HEK293 (cell line): Measurements from ENCODE around the gene TK1.
A peak's percentile ranks its signal among the peaks of the same experiment; 100 is the strongest.

Experiments
- CTCF ChIA-PET: fragments of 350-600 bp; formaldehyde crosslinking; extraction: SDS; loops from one replicate; lab custom pipeline; 2021; ENCODE audit warnings: antibody characterized with exemption; lab: Yijun Ruan, JAX
- POLR2A ChIA-PET: fragments of 300-600 bp; formaldehyde crosslinking; extraction: SDS; loops from one replicate; lab custom pipeline; 2020; ENCODE audit warnings: antibody characterized with exemption, inconsistent platforms; lab: Yijun Ruan, JAX
- H3K27ac ChIP-seq: fragments of 200-500 bp; sonication (Bioruptor generic); 2 replicates; pipeline ENCODE4 v1.5.1; 2014; ENCODE audit warnings: low read depth, low read length, control low read depth, inconsistent platforms; ENCODE audit errors: extremely low read depth
- H3K36me3 ChIP-seq, 2 experiments: fragments of 200-500 bp in 1 of 2; sonication (Bioruptor generic) in 1 of 2; 1 replicate in 1 of 2; 2 replicates in 1 of 2; pipeline ENCODE4 v1.5.1; 2014 to 2017; ENCODE audit warnings: inconsistent platforms in 2 of 2, low read length in 2 of 2; ENCODE audit not compliant: control insufficient read depth in 2 of 2, insufficient read depth in 1 of 2
- H3K4me1 ChIP-seq: fragments of 200-500 bp; sonication (Bioruptor generic); 2 replicates; pipeline ENCODE4 v1.5.1; 2014; ENCODE audit warnings: mild to moderate bottlenecking, low read length, inconsistent platforms; ENCODE audit not compliant: control insufficient read depth, insufficient read depth
- H3K4me3 ChIP-seq: 2 replicates; pipeline ENCODE4 v1.5.1; 2011; ENCODE audit warnings: low read depth, mild to moderate bottlenecking, control low read depth, low read length, moderate library complexity
- H3K9me3 ChIP-seq: fragments of 200-500 bp; sonication (Bioruptor generic); 2 replicates; pipeline ENCODE4 v1.5.1; 2014; ENCODE audit warnings: low read depth, low read length, inconsistent platforms; ENCODE audit not compliant: control insufficient read depth, insufficient read depth
- ATF2 ChIP-seq: fragments of 450-650 bp; formaldehyde crosslinking; IDR thresholded peaks from 2 replicates; pipeline ENCODE4 v1.5.1; 2016; ENCODE audit warnings: missing biosample characterization, missing genetic modification characterization, low read depth
- KLF1 ChIP-seq: fragments of 450-650 bp; formaldehyde crosslinking; IDR thresholded peaks from 2 replicates; pipeline ENCODE4 v1.5.1; 2016; ENCODE audit warnings: missing biosample characterization, missing genetic modification characterization
- KLF8 ChIP-seq: fragments of 450-650 bp; formaldehyde crosslinking; IDR thresholded peaks from 2 replicates; pipeline ENCODE4 v1.5.1; 2016; ENCODE audit warnings: missing biosample characterization, missing genetic modification characterization
- ZBTB11 ChIP-seq: fragments of 450-650 bp; formaldehyde crosslinking; conservative IDR thresholded peaks from 2 replicates; pipeline ENCODE4 v1.5.1; 2016; ENCODE audit warnings: low read depth, missing biosample characterization, missing genetic modification characterization
- ZBTB44 ChIP-seq: fragments of 450-650 bp; IDR thresholded peaks from 2 replicates; pipeline ENCODE4 v1.5.1; 2018; ENCODE audit warnings: missing biosample characterization, mild to moderate bottlenecking, missing genetic modification characterization
- ZFP37 ChIP-seq: fragments of 450-650 bp; formaldehyde crosslinking; IDR thresholded peaks from 2 replicates; pipeline ENCODE4 v1.5.1; 2016; ENCODE audit warnings: missing biosample characterization, missing genetic modification characterization
- ZNF174 ChIP-seq: fragments of 450-650 bp; formaldehyde crosslinking; IDR thresholded peaks from 2 replicates; pipeline ENCODE4 v1.5.0; 2017; ENCODE audit warnings: missing biosample characterization, mild to moderate bottlenecking, missing genetic modification characterization
- ZNF37A ChIP-seq: fragments of 450-650 bp; IDR thresholded peaks from 2 replicates; pipeline ENCODE4 v1.5.1; 2018; ENCODE audit warnings: missing biosample characterization, missing genetic modification characterization
- ZNF404 ChIP-seq: fragments of 450-650 bp; formaldehyde crosslinking; IDR thresholded peaks from 2 replicates; pipeline ENCODE4 v1.5.1; 2017; ENCODE audit warnings: missing biosample characterization, missing genetic modification characterization
- ZNF513 ChIP-seq: fragments of 450-650 bp; IDR thresholded peaks from 2 replicates; pipeline ENCODE4 v1.5.1; 2018; ENCODE audit warnings: missing biosample characterization, missing genetic modification characterization
- ZNF580 ChIP-seq: fragments of 450-650 bp; formaldehyde crosslinking; IDR thresholded peaks from 2 replicates; pipeline ENCODE4 v1.5.1; 2016; ENCODE audit warnings: missing biosample characterization, missing genetic modification characterization
- ZNF596 ChIP-seq: fragments of 450-650 bp; IDR thresholded peaks from 2 replicates; pipeline ENCODE4 v1.5.0; 2018; ENCODE audit warnings: missing biosample characterization, mild to moderate bottlenecking, missing genetic modification characterization, moderate library complexity
- ZNF600 ChIP-seq: fragments of 450-650 bp; formaldehyde crosslinking; IDR thresholded peaks from 2 replicates; pipeline ENCODE4 v1.5.1; 2016; ENCODE audit warnings: missing biosample characterization, missing genetic modification characterization
- ZNF610 ChIP-seq: fragments of 450-650 bp; formaldehyde crosslinking; IDR thresholded peaks from 2 replicates; pipeline ENCODE4 v1.5.1; 2016; ENCODE audit warnings: missing biosample characterization, missing genetic modification characterization, borderline replicate concordance
- ZNF624 ChIP-seq: fragments of 450-650 bp; formaldehyde crosslinking; IDR thresholded peaks from 2 replicates; pipeline ENCODE4 v1.5.1; 2017; ENCODE audit warnings: missing biosample characterization, missing genetic modification characterization
- ZNF626 ChIP-seq: fragments of 450-650 bp; sonication (Bioruptor Pico); formaldehyde crosslinking; IDR thresholded peaks from 2 replicates; pipeline ENCODE4 v1.5.1; 2018; ENCODE audit warnings: missing biosample characterization, missing genetic modification characterization, inconsistent platforms
- ZNF768 ChIP-seq: fragments of 450-650 bp; formaldehyde crosslinking; IDR thresholded peaks from 2 replicates; pipeline ENCODE4 v1.5.1; 2018; ENCODE audit warnings: missing biosample characterization, mild to moderate bottlenecking, missing genetic modification characterization
- ZNF785 ChIP-seq: fragments of 450-650 bp; formaldehyde crosslinking; IDR thresholded peaks from 2 replicates; pipeline ENCODE4 v1.5.1; 2016; ENCODE audit warnings: missing biosample characterization, missing genetic modification characterization
- ZSCAN16 ChIP-seq: fragments of 450-650 bp; formaldehyde crosslinking; IDR thresholded peaks from 2 replicates; pipeline ENCODE4 v1.5.1; 2016; ENCODE audit warnings: missing biosample characterization, missing genetic modification characterization

The TK1 gene

GRCh38 chr17:78183916-78184315 is 2.9 kb downstream of the TK1 start (continued):
- no peak for TF ChIP-seq ZBTB44 (tag by site-specific recombination)
- no peak for TF ChIP-seq ZNF768 (tag by site-specific recombination)

GRCh38 chr17:78182504-78182903 is 4.3 kb downstream of the TK1 start:
- TF ChIP-seq ZNF785 (tag by site-specific recombination) (no peak), ZNF600 (tag by site-specific recombination) (peak; percentile 69; the same call in 1 of the 2 replicates)
- no peak overlapping the region for H3K27ac ChIP-seq
- CTCF ChIA-PET: interaction anchor here (0.6 to 7.8 kb wide), 5 partner anchors 8 to 71 kb away, joined by 3 to 94 read pairs (median 4); no protein-coding TSS in a partner anchor
- H3K9me3 ChIP-seq: no peaks in the 10 kb centered on the region
- H3K4me3 ChIP-seq: no peak overlapping the region
- peaks cover 37 to 74% of the 10 kb centered on the region in 2 experiments for H3K36me3 ChIP-seq
- POLR2A ChIA-PET: interaction anchor here (0.7 to 2.0 kb wide), 5 partner anchors 8 to 588 kb away, joined by 3 to 8 read pairs (median 3); no protein-coding TSS in a partner anchor
- peaks cover 2% of the 10 kb centered on the region for H3K4me1 ChIP-seq

GRCh38 chr17:78180508-78180907 is 6.3 kb downstream of the TK1 start:
- Histone ChIP-seq H3K9me3 (no peaks in the 10 kb centered on the region), H3K36me3 (peaks cover 37 to 83% of the 10 kb centered on the region in 2 experiments), H3K27ac (no peak overlapping the region), H3K4me1 (0 out of 2 replicates have a peak, but pooled peaks cover 2% of the 10 kb centered on the region), H3K4me3 (no peak overlapping the region)
- TF ChIP-seq ZNF626 (tag by site-specific recombination) (no peak), ZNF624 (tag by site-specific recombination) (no peak), KLF1 (tag by site-specific recombination) (no peak), ZNF596 (tag by site-specific recombination) (no peak), KLF8 (tag by site-specific recombination) (no peak), ZNF174 (no peak), ZNF513 (tag by site-specific recombination) (no peak), ATF2 (tag by site-specific recombination) (no peak), ZNF580 (tag by site-specific recombination) (no peak), ZSCAN16 (tag by site-specific recombination) (no peak), ZFP37 (tag by site-specific recombination) (no peak), ZNF37A (tag by site-specific recombination) (no peak), ZNF404 (tag by site-specific recombination) (no peak), ZBTB11 (tag by site-specific recombination) (no peak), ZNF610 (tag by site-specific recombination) (no peak)
- CTCF ChIA-PET: interaction anchor here (0.7 kb wide), 1 partner anchor 55 kb away, joined by 3 read pairs; no protein-coding TSS in a partner anchor
- POLR2A ChIA-PET: interaction anchor here (1.0 kb wide), 1 partner anchor 11 kb away, joined by 3 read pairs; no protein-coding TSS in a partner anchor
